Activated naive CD8-positive, alpha-beta T cell treated with anti-CD3 and anti-CD28 coated beads, Interleukin-2, amount 10 ng/mL, durations not matched to agents 7 days and 5 days (primary cell): ENCODE results near the gene RPL37. TPM values are rescaled to one million over a fixed set of nuclear protein-coding genes. Genes with fewer than 3 reads are reported as not detected.

ENCODE experiments used
- ATAC-seq: fragments of 150-1000 bp; cut with Tn5 transposase; one replicate; pipeline ENCODE4 v1.10.0; 2021; ENCODE audit warnings: low read depth, moderate library complexity
- POLR2A ChIA-PET: fragments of 350-600 bp; sonication (Branson Sonifier 250); formaldehyde crosslinking; loops from one replicate; lab custom pipeline; 2021; ENCODE audit warnings: antibody characterized with exemption; lab: Charles Lee
- DNase-seq: peaks from one replicate; pipeline ENCODE4 v3.0.0; 2021
- H3K27ac Mint-ChIP-seq: one replicate; pipeline ENCODE4 v1.8.0; 2022; ENCODE audit warnings: mild to moderate bottlenecking, mixed read lengths
- H3K27me3 Mint-ChIP-seq: one replicate; pipeline ENCODE4 v1.8.0; 2022; ENCODE audit warnings: mild to moderate bottlenecking, moderate library complexity, mixed read lengths
- H3K36me3 Mint-ChIP-seq: one replicate; pipeline ENCODE4 v1.8.0; 2021; ENCODE audit warnings: mild to moderate bottlenecking, mixed read lengths
- H3K4me1 Mint-ChIP-seq: one replicate; pipeline ENCODE4 v1.8.0; 2021; ENCODE audit warnings: mixed read lengths
- H3K4me3 Mint-ChIP-seq: one replicate; pipeline ENCODE4 v1.8.0; 2022; ENCODE audit warnings: mild to moderate bottlenecking, moderate library complexity, mixed read lengths
- H3K9me3 Mint-ChIP-seq: one replicate; pipeline ENCODE4 v1.8.0; 2021; ENCODE audit warnings: mixed read lengths
- total RNA-seq, 2 experiments: library from RNA; stranded (reverse); gene quantifications; one replicate each; pipeline ENCODE4 v1.2.3, GENCODE V29; 2021

Gene RPL37
- total RNA-seq, 2 experiments from 2014 or later: 1,700 to 1,758 TPM

- H3K4me1 Mint-ChIP-seq: peaks cover 13% of the 10 kb centered on the region
- H3K27ac Mint-ChIP-seq: no peak overlapping the region
- DNase-seq: no peak
- no peak overlapping the region for H3K4me3 Mint-ChIP-seq
- peaks cover 28% of the 10 kb centered on the region for H3K36me3 Mint-ChIP-seq
- H3K27me3 Mint-ChIP-seq: no peaks in the 10 kb centered on the region
- no peak for ATAC-seq
- POLR2A ChIA-PET: no interaction called here
- peaks cover 6% of the 10 kb centered on the region for H3K9me3 Mint-ChIP-seq
Measured at GRCh38 chr5:40784027-40784653, 50.9 kb downstream of the RPL37 start.

- Mint-ChIP-seq H3K27ac (no peak overlapping the region), H3K4me3 (no peak overlapping the region), H3K36me3 (peaks cover 10% of the 10 kb centered on the region), H3K27me3 (no peaks in the 10 kb centered on the region), H3K9me3 (peaks cover 1% of the 10 kb centered on the region), H3K4me1 (peaks cover 13% of the 10 kb centered on the region)
- POLR2A ChIA-PET: no interaction called here
- ATAC-seq: no peak
- no peak for DNase-seq
Measured at GRCh38 chr5:40781843-40782409, 53.1 kb downstream of the RPL37 start.

GRCh38 chr5:40780858-40781257 lies 54.2 kb downstream of the RPL37 start:
- ATAC-seq (no peak), DNase-seq (no peak)
- H3K27me3 Mint-ChIP-seq: no peaks in the 10 kb centered on the region
- H3K36me3 Mint-ChIP-seq: peaks cover 15% of the 10 kb centered on the region
- POLR2A ChIA-PET: no interaction called here
- H3K4me1 Mint-ChIP-seq: peaks cover 21% of the 10 kb centered on the region
- H3K9me3 Mint-ChIP-seq: no peaks in the 10 kb centered on the region
- H3K27ac Mint-ChIP-seq: no peak overlapping the region
- no peak overlapping the region for H3K4me3 Mint-ChIP-seq

GRCh38 chr5:40780199-40780598 lies 54.8 kb downstream of the RPL37 start:
- peaks cover 15% of the 10 kb centered on the region for H3K36me3 Mint-ChIP-seq
- H3K4me3 Mint-ChIP-seq: no peak overlapping the region
- ATAC-seq: no peak
- no peak overlapping the region for H3K27ac Mint-ChIP-seq
- H3K9me3 Mint-ChIP-seq: no peaks in the 10 kb centered on the region
- peaks cover 18% of the 10 kb centered on the region for H3K4me1 Mint-ChIP-seq
- H3K27me3 Mint-ChIP-seq: no peaks in the 10 kb centered on the region
- no peak for DNase-seq
- POLR2A ChIA-PET: no interaction called here

- Mint-ChIP-seq H3K4me3 (no peak overlapping the region), H3K27me3 (no peaks in the 10 kb centered on the region), H3K36me3 (peaks cover 15% of the 10 kb centered on the region), H3K4me1 (peaks cover 18% of the 10 kb centered on the region), H3K27ac (no peak overlapping the region), H3K9me3 (no peaks in the 10 kb centered on the region)
- POLR2A ChIA-PET: no interaction called here
- no peak for ATAC-seq
- no peak for DNase-seq
Measured at GRCh38 chr5:40779561-40779960, 55.5 kb downstream of the RPL37 start.

GRCh38 chr5:40778133-40778532 lies 56.9 kb downstream of the RPL37 start:
- H3K4me1 Mint-ChIP-seq: peaks cover 13% of the 10 kb centered on the region
- peaks cover 18% of the 10 kb centered on the region for H3K36me3 Mint-ChIP-seq
- H3K9me3 Mint-ChIP-seq: no peaks in the 10 kb centered on the region
- no peak overlapping the region for H3K4me3 Mint-ChIP-seq
- H3K27me3 Mint-ChIP-seq: no peaks in the 10 kb centered on the region
- H3K27ac Mint-ChIP-seq: no peak overlapping the region
- no peak for ATAC-seq
- POLR2A ChIA-PET: no interaction called here
- no peak for DNase-seq

- Mint-ChIP-seq H3K4me3 (no peak overlapping the region), H3K9me3 (no peaks in the 10 kb centered on the region), H3K27ac (no peak overlapping the region), H3K4me1 (peaks cover 9% of the 10 kb centered on the region), H3K36me3 (peaks cover 14% of the 10 kb centered on the region), H3K27me3 (no peaks in the 10 kb centered on the region)
- ATAC-seq: no peak
- DNase-seq: no peak
- POLR2A ChIA-PET: no interaction called here
Measured at GRCh38 chr5:40776658-40776977, 58.4 kb downstream of the RPL37 start.

GRCh38 chr5:40775846-40776657 lies 59.0 kb downstream of the RPL37 start:
- no peak for ATAC-seq
- no peaks in the 10 kb centered on the region for H3K27me3 Mint-ChIP-seq
- H3K27ac Mint-ChIP-seq: peak overlapping the region; percentile 35
- H3K36me3 Mint-ChIP-seq: peaks cover 14% of the 10 kb centered on the region
- no peaks in the 10 kb centered on the region for H3K9me3 Mint-ChIP-seq
- no peak for DNase-seq
- H3K4me3 Mint-ChIP-seq: no peak overlapping the region
- POLR2A ChIA-PET: interaction anchor here (0.6 to 1.4 kb wide), 2 partner anchors 11 to 50 kb away, joined by 3 read pairs; no protein-coding TSS in a partner anchor
- peaks cover 9% of the 10 kb centered on the region for H3K4me1 Mint-ChIP-seq

Other genes with a start within 250 kb of the RPL37 start
- 10 to 100 TPM; 51.4 to 53.8 TPM for gene PTGER4, start 155.3 kb downstream of the RPL37 start, total RNA-seq
- gene TTC33, start 79.3 kb downstream of the RPL37 start, total RNA-seq: 10 to 100 TPM; 12.2 to 14.8 TPM
- 10 to 100 TPM; 86.4 to 86.7 TPM for gene PRKAA1, start 36.8 kb downstream of the RPL37 start, total RNA-seq
- 1 to 10 TPM; 3.5 to 4.4 TPM for gene CARD6, start 6.1 kb upstream of the RPL37 start, total RNA-seq
- not detected for gene C7, start 74.3 kb upstream of the RPL37 start, total RNA-seq
- gene MROH2B, start 236.1 kb upstream of the RPL37 start, total RNA-seq: not detected